ENCODE measurements around the gene CALU. TPM values are rescaled to one million over a fixed set of nuclear protein-coding genes. Genes with fewer than 3 reads are reported as not detected.

CALU gene
- total and polyA plus RNA-seq, 10 of the 15 experiments (the other 5 are each of a cell fraction or from before 2014, with no cell fraction given): 31.2 to 75.6 (median 42.1) TPM

DNA sequence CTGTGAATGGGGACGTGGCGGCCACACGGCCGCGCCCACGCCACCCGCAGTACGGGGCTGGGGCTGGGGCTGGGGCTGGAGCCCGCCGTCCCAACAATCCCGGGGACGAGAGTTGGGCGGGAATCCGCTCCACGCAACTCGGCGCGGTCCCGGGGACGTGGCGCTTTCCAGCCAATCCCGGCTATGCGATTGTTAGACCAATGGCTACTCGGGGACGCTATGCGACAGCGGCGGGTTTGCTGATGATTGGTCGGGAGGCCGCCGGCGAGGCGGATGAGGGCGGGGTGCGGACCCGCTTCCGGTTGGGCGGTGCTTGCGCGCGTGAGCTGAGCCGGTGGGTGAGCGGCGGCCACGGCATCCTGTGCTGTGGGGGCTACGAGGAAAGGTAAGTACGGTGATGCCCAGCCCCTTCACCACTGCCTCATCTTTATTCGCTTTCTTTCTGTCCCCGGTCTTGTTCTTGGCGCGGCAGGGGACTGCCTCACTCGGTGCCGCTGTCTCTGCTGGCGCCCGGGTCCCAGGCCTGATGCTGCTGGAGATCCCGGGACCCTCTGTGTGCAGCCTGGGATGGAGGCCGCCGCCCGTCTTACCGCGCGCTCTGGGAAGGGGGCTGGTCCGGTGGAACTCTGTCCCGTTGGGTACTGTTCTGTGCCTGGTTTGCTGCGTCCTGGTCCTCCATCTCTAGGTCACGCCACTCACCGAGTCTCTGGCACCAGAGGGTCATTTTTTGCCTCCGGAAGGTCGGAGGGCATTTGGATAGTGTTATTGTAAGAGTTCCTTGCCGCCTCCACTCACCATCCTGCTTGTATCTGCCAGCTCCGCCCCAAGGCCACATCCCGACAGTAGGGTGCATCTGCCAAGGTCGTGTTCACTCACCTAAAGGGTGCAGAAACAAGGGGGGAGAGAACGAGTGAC lies at the start of gene CALU (continued):
- TF ChIP-seq, protein P1, sequence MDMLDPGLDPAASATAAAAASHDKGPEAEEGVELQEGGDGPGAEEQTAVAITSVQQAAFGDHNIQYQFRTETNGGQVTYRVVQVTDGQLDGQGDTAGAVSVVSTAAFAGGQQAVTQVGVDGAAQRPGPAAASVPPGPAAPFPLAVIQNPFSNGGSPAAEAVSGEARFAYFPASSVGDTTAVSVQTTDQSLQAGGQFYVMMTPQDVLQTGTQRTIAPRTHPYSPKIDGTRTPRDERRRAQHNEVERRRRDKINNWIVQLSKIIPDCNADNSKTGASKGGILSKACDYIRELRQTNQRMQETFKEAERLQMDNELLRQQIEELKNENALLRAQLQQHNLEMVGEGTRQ (IDR thresholded peaks at IDR 0.05; ENCODE audit: borderline replicate concordance, low read depth, low read length): no peak
- TF ChIP-seq STAT3 (IDR thresholded peaks at IDR 0.05; ENCODE audit: low read depth, low read length) (no peak), POU2F2 (IDR thresholded peaks at IDR 0.05; ENCODE audit: borderline replicate concordance, low read depth, low read length) (0 out of 3 replicates have a peak, but pooled peaks have one; percentile 32), SMAD5 (IDR thresholded peaks at IDR 0.05; ENCODE audit: low read depth) (peak; percentile 83; the same call in 1 of the 2 replicates), STAT1 (conservative IDR thresholded peaks at IDR 0.05) (0 out of 2 replicates have a peak, but pooled peaks have one; percentile 31), BMI1 (IDR thresholded peaks at IDR 0.05; ENCODE audit: borderline replicate concordance) (no peak), LARP7 (IDR thresholded peaks at IDR 0.05) (peak; percentile 79; the same call in 1 of the 2 replicates), SUZ12 (IDR thresholded peaks at IDR 0.05; ENCODE audit: unreplicated experiment) (no peak), EZH2 (IDR thresholded peaks at IDR 0.05; ENCODE audit: borderline replicate concordance, control insufficient read depth, low read depth, low read length) (no peak)
- TF ChIP-seq, protein P2, sequence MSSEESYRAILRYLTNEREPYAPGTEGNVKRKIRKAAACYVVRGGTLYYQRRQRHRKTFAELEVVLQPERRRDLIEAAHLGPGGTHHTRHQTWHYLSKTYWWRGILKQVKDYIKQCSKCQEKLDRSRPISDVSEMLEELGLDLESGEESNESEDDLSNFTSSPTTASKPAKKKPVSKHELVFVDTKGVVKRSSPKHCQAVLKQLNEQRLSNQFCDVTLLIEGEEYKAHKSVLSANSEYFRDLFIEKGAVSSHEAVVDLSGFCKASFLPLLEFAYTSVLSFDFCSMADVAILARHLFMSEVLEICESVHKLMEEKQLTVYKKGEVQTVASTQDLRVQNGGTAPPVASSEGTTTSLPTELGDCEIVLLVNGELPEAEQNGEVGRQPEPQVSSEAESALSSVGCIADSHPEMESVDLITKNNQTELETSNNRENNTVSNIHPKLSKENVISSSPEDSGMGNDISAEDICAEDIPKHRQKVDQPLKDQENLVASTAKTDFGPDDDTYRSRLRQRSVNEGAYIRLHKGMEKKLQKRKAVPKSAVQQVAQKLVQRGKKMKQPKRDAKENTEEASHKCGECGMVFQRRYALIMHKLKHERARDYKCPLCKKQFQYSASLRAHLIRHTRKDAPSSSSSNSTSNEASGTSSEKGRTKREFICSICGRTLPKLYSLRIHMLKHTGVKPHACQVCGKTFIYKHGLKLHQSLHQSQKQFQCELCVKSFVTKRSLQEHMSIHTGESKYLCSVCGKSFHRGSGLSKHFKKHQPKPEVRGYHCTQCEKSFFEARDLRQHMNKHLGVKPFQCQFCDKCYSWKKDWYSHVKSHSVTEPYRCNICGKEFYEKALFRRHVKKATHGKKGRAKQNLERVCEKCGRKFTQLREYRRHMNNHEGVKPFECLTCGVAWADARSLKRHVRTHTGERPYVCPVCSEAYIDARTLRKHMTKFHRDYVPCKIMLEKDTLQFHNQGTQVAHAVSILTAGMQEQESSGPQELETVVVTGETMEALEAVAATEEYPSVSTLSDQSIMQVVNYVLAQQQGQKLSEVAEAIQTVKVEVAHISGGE (CRISPR knock-in tag; IDR thresholded peaks at IDR 0.05): no peak
- TF ChIP-seq, protein P3, sequence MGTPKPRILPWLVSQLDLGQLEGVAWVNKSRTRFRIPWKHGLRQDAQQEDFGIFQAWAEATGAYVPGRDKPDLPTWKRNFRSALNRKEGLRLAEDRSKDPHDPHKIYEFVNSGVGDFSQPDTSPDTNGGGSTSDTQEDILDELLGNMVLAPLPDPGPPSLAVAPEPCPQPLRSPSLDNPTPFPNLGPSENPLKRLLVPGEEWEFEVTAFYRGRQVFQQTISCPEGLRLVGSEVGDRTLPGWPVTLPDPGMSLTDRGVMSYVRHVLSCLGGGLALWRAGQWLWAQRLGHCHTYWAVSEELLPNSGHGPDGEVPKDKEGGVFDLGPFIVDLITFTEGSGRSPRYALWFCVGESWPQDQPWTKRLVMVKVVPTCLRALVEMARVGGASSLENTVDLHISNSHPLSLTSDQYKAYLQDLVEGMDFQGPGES (IDR thresholded peaks at IDR 0.05): peak; percentile 78
- TF ChIP-seq, protein P4, sequence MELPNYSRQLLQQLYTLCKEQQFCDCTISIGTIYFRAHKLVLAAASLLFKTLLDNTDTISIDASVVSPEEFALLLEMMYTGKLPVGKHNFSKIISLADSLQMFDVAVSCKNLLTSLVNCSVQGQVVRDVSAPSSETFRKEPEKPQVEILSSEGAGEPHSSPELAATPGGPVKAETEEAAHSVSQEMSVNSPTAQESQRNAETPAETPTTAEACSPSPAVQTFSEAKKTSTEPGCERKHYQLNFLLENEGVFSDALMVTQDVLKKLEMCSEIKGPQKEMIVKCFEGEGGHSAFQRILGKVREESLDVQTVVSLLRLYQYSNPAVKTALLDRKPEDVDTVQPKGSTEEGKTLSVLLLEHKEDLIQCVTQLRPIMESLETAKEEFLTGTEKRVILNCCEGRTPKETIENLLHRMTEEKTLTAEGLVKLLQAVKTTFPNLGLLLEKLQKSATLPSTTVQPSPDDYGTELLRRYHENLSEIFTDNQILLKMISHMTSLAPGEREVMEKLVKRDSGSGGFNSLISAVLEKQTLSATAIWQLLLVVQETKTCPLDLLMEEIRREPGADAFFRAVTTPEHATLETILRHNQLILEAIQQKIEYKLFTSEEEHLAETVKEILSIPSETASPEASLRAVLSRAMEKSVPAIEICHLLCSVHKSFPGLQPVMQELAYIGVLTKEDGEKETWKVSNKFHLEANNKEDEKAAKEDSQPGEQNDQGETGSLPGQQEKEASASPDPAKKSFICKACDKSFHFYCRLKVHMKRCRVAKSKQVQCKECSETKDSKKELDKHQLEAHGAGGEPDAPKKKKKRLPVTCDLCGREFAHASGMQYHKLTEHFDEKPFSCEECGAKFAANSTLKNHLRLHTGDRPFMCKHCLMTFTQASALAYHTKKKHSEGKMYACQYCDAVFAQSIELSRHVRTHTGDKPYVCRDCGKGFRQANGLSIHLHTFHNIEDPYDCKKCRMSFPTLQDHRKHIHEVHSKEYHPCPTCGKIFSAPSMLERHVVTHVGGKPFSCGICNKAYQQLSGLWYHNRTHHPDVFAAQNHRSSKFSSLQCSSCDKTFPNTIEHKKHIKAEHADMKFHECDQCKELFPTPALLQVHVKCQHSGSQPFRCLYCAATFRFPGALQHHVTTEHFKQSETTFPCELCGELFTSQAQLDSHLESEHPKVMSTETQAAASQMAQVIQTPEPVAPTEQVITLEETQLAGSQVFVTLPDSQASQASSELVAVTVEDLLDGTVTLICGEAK (IDR thresholded peaks at IDR 0.05; ENCODE audit: borderline replicate concordance): peak; percentile 82
- TF ChIP-seq, protein P5, sequence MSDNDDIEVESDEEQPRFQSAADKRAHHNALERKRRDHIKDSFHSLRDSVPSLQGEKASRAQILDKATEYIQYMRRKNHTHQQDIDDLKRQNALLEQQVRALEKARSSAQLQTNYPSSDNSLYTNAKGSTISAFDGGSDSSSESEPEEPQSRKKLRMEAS (IDR thresholded peaks at IDR 0.05; ENCODE audit: low read depth, low read length): no peak
- TF ChIP-seq, protein P6, sequence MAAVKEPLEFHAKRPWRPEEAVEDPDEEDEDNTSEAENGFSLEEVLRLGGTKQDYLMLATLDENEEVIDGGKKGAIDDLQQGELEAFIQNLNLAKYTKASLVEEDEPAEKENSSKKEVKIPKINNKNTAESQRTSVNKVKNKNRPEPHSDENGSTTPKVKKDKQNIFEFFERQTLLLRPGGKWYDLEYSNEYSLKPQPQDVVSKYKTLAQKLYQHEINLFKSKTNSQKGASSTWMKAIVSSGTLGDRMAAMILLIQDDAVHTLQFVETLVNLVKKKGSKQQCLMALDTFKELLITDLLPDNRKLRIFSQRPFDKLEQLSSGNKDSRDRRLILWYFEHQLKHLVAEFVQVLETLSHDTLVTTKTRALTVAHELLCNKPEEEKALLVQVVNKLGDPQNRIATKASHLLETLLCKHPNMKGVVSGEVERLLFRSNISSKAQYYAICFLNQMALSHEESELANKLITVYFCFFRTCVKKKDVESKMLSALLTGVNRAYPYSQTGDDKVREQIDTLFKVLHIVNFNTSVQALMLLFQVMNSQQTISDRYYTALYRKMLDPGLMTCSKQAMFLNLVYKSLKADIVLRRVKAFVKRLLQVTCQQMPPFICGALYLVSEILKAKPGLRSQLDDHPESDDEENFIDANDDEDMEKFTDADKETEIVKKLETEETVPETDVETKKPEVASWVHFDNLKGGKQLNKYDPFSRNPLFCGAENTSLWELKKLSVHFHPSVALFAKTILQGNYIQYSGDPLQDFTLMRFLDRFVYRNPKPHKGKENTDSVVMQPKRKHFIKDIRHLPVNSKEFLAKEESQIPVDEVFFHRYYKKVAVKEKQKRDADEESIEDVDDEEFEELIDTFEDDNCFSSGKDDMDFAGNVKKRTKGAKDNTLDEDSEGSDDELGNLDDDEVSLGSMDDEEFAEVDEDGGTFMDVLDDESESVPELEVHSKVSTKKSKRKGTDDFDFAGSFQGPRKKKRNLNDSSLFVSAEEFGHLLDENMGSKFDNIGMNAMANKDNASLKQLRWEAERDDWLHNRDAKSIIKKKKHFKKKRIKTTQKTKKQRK (IDR thresholded peaks at IDR 0.05; ENCODE audit: low read depth, low read length): no peak; the same call in 1 of the 2 replicates
